ENCODE data around the gene SERTM1. TPM values are rescaled to one million over a fixed set of nuclear protein-coding genes. Genes with fewer than 3 reads are reported as not detected.

The SERTM1 gene
- total RNA-seq, 2 donors from 2014 or later, result 0.36 TPM; not detected in 1

- no peaks in the 10 kb centered on the region for H3K36me3 ChIP-seq
- DNase-seq (ENCODE audit: low spot score), result no peak
- H3K27ac ChIP-seq, result no peak overlapping the region
- no peak for TF ChIP-seq POLR2A (IDR thresholded peaks at IDR 0.05)
- no peak for TF ChIP-seq POLR2AphosphoS5 (IDR thresholded peaks at IDR 0.05)
- TF ChIP-seq, protein P1, sequence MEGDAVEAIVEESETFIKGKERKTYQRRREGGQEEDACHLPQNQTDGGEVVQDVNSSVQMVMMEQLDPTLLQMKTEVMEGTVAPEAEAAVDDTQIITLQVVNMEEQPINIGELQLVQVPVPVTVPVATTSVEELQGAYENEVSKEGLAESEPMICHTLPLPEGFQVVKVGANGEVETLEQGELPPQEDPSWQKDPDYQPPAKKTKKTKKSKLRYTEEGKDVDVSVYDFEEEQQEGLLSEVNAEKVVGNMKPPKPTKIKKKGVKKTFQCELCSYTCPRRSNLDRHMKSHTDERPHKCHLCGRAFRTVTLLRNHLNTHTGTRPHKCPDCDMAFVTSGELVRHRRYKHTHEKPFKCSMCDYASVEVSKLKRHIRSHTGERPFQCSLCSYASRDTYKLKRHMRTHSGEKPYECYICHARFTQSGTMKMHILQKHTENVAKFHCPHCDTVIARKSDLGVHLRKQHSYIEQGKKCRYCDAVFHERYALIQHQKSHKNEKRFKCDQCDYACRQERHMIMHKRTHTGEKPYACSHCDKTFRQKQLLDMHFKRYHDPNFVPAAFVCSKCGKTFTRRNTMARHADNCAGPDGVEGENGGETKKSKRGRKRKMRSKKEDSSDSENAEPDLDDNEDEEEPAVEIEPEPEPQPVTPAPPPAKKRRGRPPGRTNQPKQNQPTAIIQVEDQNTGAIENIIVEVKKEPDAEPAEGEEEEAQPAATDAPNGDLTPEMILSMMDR (IDR thresholded peaks at IDR 0.05), result no peak
- no peak overlapping the region for H3K4me3 ChIP-seq
- no peaks in the 10 kb centered on the region for H3K9me3 ChIP-seq
- no peaks in the 10 kb centered on the region for H3K27me3 ChIP-seq (replicated peaks; ENCODE audit: insufficient read depth)
- 91% methylated on average over 1 of the region's 1 CpG for WGBS
- H3K4me1 ChIP-seq (replicated peaks), result no peaks in the 10 kb centered on the region
- intact Hi-C loops (cut with DNase I), result no loop called here
These were observed 23.2 kb upstream of the SERTM1 start for GRCh38 chr13:36650611-36651010.

DNA sequence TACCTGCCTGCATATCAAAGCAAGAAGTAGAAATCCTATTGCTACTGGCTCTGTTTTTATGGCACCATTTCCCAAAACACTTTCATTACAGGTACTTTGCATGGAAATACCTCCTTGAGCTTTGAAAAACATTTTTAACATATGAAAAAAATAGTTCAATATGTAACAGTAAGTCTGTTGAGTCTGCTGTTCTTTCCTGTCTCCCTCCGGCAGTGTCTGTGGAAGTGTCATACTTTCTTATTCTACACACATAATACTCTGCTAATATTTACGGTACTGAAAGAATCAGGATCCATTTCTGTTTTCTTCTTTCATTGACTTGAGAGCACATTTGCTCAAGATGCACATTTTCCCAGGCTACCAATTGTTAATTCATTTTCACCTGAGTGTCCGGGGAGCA is 8.2 kb upstream of the SERTM1 start:
- TF ChIP-seq POLR2A (IDR thresholded peaks at IDR 0.05) (no peak), POLR2AphosphoS5 (IDR thresholded peaks at IDR 0.05) (no peak)
- TF ChIP-seq, protein P1 (IDR thresholded peaks at IDR 0.05), result no peak
- H3K9me3 ChIP-seq, result no peaks in the 10 kb centered on the region
- H3K4me1 ChIP-seq (replicated peaks), result no peaks in the 10 kb centered on the region
- H3K36me3 ChIP-seq, result no peaks in the 10 kb centered on the region
- intact Hi-C loops (cut with DNase I), result no loop called here
- DNase-seq (ENCODE audit: low spot score), result no peak
- H3K27ac ChIP-seq, result no peak overlapping the region
- H3K4me3 ChIP-seq, result no peak overlapping the region
- H3K27me3 ChIP-seq (replicated peaks; ENCODE audit: insufficient read depth), result no peaks in the 10 kb centered on the region
- 83% methylated on average over 3 of the region's 3 CpGs for WGBS

DNA sequence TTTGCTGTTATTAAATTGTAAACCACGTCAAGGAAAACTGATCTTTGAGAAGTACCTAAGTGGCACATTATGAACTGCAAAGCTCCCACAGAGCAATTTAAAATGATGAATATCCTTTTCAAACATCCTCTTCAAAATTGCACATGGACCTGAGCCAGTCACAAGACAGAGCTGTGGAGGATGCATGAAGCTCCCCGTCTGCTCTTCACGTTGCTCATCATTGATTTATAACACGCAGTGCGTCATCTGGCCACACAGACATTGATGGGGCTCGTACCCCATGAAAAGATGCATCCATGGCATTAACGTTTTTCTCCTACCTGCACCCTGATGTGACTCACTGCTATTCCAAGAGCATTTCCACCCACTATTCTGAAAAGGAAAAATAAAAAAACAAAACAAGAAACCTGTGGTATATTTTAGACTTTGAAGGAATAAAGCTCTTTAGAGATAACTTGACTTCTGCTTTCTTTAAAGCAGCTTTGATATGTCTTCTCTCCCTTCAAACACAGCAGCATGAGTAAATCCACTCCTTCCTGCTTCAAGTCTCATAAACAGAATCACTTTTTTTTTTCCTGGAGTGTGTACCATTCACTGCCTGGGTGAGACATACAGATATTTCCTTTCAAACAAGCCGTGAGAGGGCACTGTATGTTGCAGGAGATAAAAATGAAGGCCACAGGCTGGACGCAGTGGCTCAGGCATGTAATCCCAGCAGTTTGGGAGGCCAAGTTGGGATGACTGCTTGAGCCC is 7.2 kb upstream of the SERTM1 start:
- 51% methylated on average over 9 of the region's 9 CpGs for WGBS
- Histone ChIP-seq H3K9me3 (no peaks in the 10 kb centered on the region), H3K36me3 (no peaks in the 10 kb centered on the region), H3K27ac (no peak overlapping the region), H3K27me3 (replicated peaks; ENCODE audit: insufficient read depth) (no peaks in the 10 kb centered on the region), H3K4me3 (no peak overlapping the region), H3K4me1 (replicated peaks) (no peaks in the 10 kb centered on the region)
- TF ChIP-seq POLR2A (IDR thresholded peaks at IDR 0.05), result no peak
- TF ChIP-seq, protein P1 (IDR thresholded peaks at IDR 0.05), result no peak
- DNase-seq (ENCODE audit: low spot score), result no peak
- intact Hi-C loops (cut with DNase I), result no loop called here

- intact Hi-C loops (cut with DNase I), result no loop called here
- Histone ChIP-seq H3K27ac (no peak overlapping the region), H3K9me3 (no peaks in the 10 kb centered on the region), H3K36me3 (no peaks in the 10 kb centered on the region), H3K4me3 (no peak overlapping the region), H3K27me3 (replicated peaks; ENCODE audit: insufficient read depth) (no peaks in the 10 kb centered on the region), H3K4me1 (replicated peaks) (no peaks in the 10 kb centered on the region)
- TF ChIP-seq POLR2AphosphoS5 (IDR thresholded peaks at IDR 0.05) (no peak), POLR2A (IDR thresholded peaks at IDR 0.05) (no peak)
- TF ChIP-seq, protein P1 (IDR thresholded peaks at IDR 0.05), result no peak
- DNase-seq (ENCODE audit: low spot score), result no peak
- WGBS, result 87% methylated on average over 2 of the region's 2 CpGs
These were observed 5.5 kb upstream of the SERTM1 start for GRCh38 chr13:36668316-36668715.

DNA sequence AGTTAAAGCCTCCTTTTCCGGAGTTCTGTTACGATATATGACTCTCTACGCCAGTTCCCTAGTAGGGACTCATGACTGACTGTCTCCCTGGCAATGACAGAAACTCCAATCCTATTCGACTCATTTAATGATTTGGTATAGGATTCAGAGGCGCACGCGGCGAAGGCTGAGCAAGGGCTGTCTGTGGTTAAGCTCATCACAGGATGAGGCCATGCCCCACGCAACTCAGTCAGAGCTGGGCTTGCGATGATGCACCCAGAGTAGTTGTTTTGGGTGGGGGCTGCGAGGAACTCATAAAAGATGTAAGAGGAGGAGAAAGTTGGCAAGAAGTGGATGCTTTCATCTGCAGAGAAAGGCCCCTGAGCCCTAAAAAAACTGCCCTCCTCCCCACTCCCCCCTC is 468 bp upstream of the SERTM1 start:
- Histone ChIP-seq H3K9me3 (no peaks in the 10 kb centered on the region), H3K36me3 (no peaks in the 10 kb centered on the region), H3K27ac (no peak overlapping the region), H3K4me1 (replicated peaks) (no peaks in the 10 kb centered on the region), H3K27me3 (replicated peaks; ENCODE audit: insufficient read depth) (peaks cover 18% of the 10 kb centered on the region), H3K4me3 (peak overlapping the region; percentile 11)
- no peak for DNase-seq (ENCODE audit: low spot score)
- intact Hi-C loops (cut with DNase I), result no loop called here
- 58% methylated on average over 11 of the region's 11 CpGs for WGBS
- TF ChIP-seq POLR2AphosphoS5 (IDR thresholded peaks at IDR 0.05) (no peak), POLR2A (IDR thresholded peaks at IDR 0.05) (no peak)
- TF ChIP-seq, protein P1 (IDR thresholded peaks at IDR 0.05), result no peak
